IPS-NIHi7 (cell line): ENCODE measurements around the gene MXI1.
A peak's percentile ranks its signal among the peaks of the same experiment; 100 is the strongest.
"Not testable (repeated sequence)": the region's sequence is repeated elsewhere in the genome, so short reads cannot be mapped to it uniquely, and the experiment has no call there.

Source experiments
- DNase-seq: peaks from one replicate; pipeline ENCODE4 v3.0.0; 2012; ENCODE audit warnings: mixed read lengths; ENCODE audit errors: extremely low spot score

MXI1 gene

GRCh38 chr10:110317866-110318850 is 110.8 kb downstream of the MXI1 start:
- DNase-seq = no peak

DNA sequence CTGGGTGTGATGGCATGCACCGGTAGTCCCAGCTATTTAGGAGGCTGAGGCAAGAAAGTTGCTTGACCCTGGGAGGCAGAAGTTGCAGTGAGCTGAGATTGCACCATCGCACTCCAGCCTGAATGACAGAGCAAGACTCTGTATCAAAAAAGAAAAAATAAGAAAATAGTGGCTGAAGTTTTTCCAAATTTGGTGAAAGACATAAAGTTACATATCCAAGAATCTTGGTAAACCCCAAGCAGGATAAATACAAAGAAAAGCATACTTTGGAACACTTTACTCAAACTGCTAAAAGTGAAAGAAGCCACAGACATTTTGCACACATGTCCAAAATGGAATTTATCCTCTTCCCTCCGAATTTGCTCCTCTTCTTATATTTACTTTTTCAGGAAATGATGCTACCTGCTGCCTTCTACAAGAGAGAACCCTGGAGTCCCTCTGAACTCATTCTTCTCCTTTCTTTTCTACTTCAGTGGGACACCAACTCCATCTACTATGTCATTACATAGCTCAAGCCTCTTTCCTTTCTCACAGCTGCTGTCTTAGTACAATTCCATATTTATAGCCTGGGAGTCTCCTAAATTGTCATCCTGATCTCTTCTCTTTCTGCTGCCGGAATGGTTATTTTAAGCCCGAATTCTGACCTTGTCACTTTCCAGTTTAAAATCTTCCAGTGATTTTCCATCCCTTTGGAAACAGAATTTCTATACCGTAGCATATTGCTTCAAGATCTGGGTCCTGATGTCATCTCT is 114.6 kb downstream of the MXI1 start:
- DNase-seq = no peak

- DNase-seq = no peak
Measured at GRCh38 chr10:110323503-110323902, 116.1 kb downstream of the MXI1 start.

- no peak for DNase-seq
Measured at GRCh38 chr10:110324201-110324804, 116.9 kb downstream of the MXI1 start.

DNA sequence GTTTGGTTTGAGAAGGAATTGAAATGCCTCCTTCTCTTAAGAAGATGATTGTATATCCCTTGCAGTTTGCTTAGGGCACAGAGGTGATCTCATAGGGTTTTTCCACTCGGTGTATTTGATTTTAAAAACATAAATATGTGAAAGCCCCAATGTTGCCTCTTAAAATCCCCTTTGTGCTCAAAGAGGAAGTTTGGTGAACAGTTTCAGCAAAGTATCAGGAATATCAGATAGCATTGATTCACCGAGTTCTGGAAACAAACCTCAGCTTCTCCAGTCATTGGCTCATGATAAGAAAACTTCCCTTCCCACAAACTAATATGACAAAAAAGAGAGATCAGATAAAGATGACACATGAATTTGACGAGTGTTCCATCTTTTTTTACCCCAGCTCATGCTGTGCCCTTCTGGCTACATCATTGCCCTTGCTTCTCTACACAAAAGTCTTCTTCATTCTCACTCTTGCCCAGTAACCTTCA is 117.4 kb downstream of the MXI1 start:
- no peak for DNase-seq

- DNase-seq = no peak
Measured at GRCh38 chr10:110326351-110327032, 119.1 kb downstream of the MXI1 start.

DNA sequence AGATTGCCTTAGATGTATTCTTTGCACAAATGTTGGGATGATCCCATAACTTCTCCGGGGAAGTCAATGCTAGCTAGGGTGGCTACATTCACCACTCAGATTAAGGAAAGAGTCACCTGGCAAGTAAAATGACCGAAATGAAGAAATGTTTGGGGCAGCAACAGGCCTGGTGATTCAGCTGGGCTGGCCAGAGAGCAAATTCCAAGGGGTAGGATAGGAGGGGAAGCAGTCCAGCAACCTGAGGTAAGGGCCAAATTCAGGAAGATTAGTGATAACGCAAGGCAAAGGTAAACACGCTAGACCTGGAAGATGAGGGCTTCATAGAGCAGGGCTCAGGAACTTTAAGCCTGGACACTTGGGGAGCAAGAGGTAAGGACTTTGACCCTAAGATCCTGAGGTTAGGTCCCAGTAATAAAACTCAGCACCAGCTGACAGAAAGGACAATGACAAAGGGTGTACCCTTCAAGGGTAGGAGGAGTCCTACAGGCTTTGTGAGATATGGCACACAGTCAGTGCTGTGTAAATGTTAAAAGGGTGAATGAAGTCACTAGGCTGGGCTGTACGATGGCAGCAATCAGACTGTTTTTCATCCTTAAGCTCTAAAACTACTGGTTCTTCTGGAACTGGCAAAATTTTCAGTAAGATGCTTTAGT is 120.0 kb downstream of the MXI1 start:
- DNase-seq = no peak

DNA sequence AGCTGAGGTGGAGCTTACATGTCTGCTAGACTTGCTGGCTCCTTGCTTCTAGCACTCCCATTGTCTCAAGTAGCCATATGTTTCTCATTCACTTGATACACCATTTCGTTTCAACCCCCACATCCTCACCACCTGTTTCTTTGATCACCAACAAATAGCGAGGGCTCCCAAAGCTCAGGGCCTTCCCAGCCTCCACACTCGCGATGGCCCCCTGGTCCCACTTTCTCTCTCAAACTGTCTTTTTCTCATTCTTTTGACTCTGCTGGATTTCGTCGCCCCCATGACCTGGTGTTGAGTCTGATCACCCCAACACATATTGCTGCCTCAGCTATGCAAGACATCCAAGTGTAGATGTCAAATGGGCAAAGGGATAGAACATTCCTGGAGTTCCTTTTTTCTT is 123.3 kb downstream of the MXI1 start:
- DNase-seq = no peak

DNA sequence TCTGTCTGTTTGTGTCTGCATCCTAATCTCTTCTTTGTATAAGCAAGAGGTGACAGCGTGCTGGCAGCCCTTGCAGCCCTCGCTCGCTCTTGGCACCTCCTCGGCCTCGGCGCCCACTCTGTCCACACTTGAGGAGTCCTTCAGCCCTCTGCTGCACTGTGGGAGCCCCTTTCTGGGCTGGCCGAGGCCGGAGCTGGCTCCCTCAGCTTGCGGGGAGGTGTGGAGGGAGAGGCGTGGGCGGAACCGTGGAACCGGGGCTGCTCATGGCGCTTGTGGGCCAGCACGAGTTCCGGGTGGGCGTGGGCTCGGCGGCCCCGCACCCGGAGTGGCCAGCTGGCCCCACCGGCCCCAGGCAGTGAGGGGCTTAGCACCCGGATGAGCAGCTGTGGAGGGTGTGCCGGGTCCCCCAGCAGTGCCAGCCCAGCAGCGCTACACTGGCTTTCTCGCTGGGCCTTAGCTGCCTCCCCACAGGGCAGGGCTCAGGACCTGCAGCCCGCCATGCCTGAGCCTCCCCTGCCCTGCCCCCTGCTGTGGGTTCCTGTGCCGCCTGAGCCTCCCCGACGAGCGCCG is 123.9 kb downstream of the MXI1 start:
- DNase-seq = not testable (repeated sequence)

- no peak for DNase-seq
Measured at GRCh38 chr10:110334061-110334656, 126.8 kb downstream of the MXI1 start.

DNA sequence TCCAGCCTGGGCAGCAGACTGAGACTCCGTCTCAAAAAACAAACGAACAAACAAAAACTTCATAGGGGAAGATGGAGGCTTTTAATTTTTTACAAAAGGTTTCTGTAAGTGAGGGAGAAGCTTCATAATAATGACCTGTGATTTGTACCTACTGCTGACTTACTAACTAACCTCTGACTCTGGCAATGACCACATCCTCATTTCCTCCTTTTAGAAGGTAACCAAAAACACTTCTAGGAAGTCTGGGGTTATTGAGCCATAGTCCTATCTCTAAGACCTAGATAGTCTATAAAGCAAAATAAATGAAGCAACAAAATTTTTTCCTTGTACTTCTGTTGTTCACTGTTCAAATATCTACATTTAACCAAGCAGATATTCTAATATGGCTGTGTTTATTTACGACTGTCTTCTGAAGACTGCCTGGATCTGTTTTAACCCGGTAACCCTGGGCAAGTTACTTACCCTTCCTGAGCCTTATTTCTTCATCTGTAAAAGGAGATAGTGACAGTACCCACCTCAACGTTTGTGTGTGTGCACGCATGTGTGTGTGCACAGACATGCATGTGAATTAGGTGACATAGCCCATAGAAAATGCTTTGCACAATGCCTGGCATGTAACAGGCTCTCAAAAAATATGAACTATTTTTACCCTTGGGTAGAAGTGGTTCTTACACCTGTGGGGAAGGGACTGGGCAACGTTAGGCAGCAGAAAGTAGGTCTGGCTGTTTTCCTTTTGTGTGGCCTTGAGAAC is 128.1 kb downstream of the MXI1 start:
- DNase-seq = no peak

DNA sequence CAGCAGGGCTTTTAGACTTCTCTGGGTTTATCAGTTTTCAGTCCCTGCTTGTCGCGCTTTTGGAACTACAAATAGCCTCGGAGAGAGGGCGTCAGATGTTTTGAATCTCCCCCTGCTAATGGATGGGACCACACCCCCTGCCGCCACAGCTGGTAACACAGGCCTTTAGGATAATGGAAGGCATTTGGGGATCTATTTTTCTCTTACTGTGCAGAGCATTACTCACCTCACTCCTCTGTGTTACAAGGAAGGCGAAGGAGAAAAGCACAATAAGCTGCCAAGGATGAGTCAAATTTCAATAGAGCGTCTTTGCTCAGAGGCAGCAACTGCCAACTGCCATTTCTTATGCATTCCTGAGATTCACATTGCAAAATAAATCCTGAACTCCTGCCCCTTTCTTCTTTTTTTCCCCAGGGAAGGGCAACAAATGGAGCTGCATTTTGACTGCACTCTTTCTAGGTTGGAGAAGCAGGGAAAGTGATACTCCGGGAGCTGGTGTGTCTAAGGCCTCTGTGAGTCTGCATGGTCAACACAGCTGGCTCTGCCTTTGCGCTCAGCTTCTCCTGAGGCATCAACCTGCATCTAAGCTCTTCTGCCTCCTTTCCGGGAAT is 128.8 kb downstream of the MXI1 start:
- peak; percentile 49 for DNase-seq
